Neural progenitor cell (in vitro differentiated cells): ENCODE measurements around the gene PCLO. TPM values are rescaled to one million over a fixed set of nuclear protein-coding genes. Genes with fewer than 3 reads are reported as not detected.

Experiments
- DNase-seq: peaks from one replicate; pipeline ENCODE4 v3.0.0-alpha.2; 2016; ENCODE audit warnings: low spot score
- H2AFZ ChIP-seq: fragments of 200-600 bp; sonication (generic); replicated peaks from 2 replicates; pipeline ENCODE4 v1.6.1; 2016; ENCODE audit warnings: antibody characterized with exemption
- H3F3A ChIP-seq: fragments of 200-600 bp; sonication (generic); 2 replicates; pipeline ENCODE4 v1.6.1; 2016; ENCODE audit warnings: antibody characterized with exemption, low read depth
- H3K27ac ChIP-seq: fragments of 200-600 bp; sonication (generic); 2 replicates; pipeline ENCODE4 v1.5.1; 2016; ENCODE audit warnings: mild to moderate bottlenecking
- H3K27me3 ChIP-seq: fragments of 200-600 bp; sonication (generic); 2 replicates; pipeline ENCODE4 v1.6.1; 2016; ENCODE audit warnings: mild to moderate bottlenecking, moderate library complexity
- H3K36me3 ChIP-seq: fragments of 200-600 bp; sonication (generic); 2 replicates; pipeline ENCODE4 v1.5.1; 2016
- H3K4me1 ChIP-seq: fragments of 200-600 bp; sonication (generic); 2 replicates; pipeline ENCODE4 v1.6.1; 2016; ENCODE audit warnings: mixed run types
- H3K4me2 ChIP-seq: fragments of 200-600 bp; sonication (generic); 2 replicates; pipeline ENCODE4 v1.6.1; 2016
- H3K4me3 ChIP-seq: fragments of 200-600 bp; sonication (generic); 2 replicates; pipeline ENCODE4 v1.5.1; 2016
- H3K79me2 ChIP-seq: fragments of 200-600 bp; sonication (generic); 2 replicates; pipeline ENCODE4 v1.6.1; 2016; ENCODE audit warnings: low read depth
- H3K9ac ChIP-seq: fragments of 200-600 bp; sonication (generic); 2 replicates; pipeline ENCODE4 v1.6.1; 2016
- H3K9me3 ChIP-seq: fragments of 200-600 bp; sonication (generic); 2 replicates; pipeline ENCODE4 v1.5.1; 2016; ENCODE audit warnings: low read depth
- H4K20me1 ChIP-seq: fragments of 200-600 bp; sonication (generic); 2 replicates; pipeline ENCODE4 v1.6.1; 2016; ENCODE audit warnings: low read depth
- H3K27ac Mint-ChIP-seq: 3 replicates; pipeline ENCODE4 v1.8.0; 2021; ENCODE audit warnings: mixed read lengths
- H3K27me3 Mint-ChIP-seq: 2 replicates; pipeline ENCODE4 v1.8.0; 2022; ENCODE audit warnings: low read depth, mild to moderate bottlenecking, inconsistent platforms, moderate library complexity, mixed read lengths; ENCODE audit not compliant: insufficient read depth
- H3K36me3 Mint-ChIP-seq: 3 replicates; pipeline ENCODE4 v1.8.0; 2021; ENCODE audit warnings: mixed read lengths
- H3K4me1 Mint-ChIP-seq: 3 replicates; pipeline ENCODE4 v1.8.0; 2021; ENCODE audit warnings: mixed read lengths
- H3K4me3 Mint-ChIP-seq: 3 replicates; pipeline ENCODE4 v1.8.0; 2021; ENCODE audit warnings: mild to moderate bottlenecking, moderate library complexity, mixed read lengths
- H3K9me3 Mint-ChIP-seq: 3 replicates; pipeline ENCODE4 v1.8.0; 2020; ENCODE audit warnings: mixed read lengths
- CTCF ChIP-seq: fragments of 200-600 bp; sonication (generic); IDR thresholded peaks from 2 replicates; pipeline ENCODE4 v1.5.1; 2017; ENCODE audit warnings: antibody characterized with exemption, mild to moderate bottlenecking
- EZH2 ChIP-seq: fragments of 200-600 bp; sonication (generic); IDR thresholded peaks from 2 replicates; pipeline ENCODE4 v1.6.1; 2017; ENCODE audit warnings: antibody characterized with exemption, mild to moderate bottlenecking, moderate library complexity
- EZH2phosphoT487 ChIP-seq: fragments of 200-600 bp; sonication (generic); IDR thresholded peaks from 2 replicates; pipeline ENCODE4 v1.6.1; 2017; ENCODE audit warnings: antibody characterized with exemption
- total RNA-seq: library from RNA; depleted of rRNA; stranded (reverse); fragments of >200 nt; gene quantifications from 2 replicates; pipeline ENCODE4 v1.2.3, GENCODE V29; 2015; ENCODE audit warnings: low replicate concordance

The PCLO gene
- total RNA-seq, 1 donor from 2014 or later, result 2.0 TPM

GRCh38 chr7:82745117-82745516, 417.6 kb downstream of the PCLO start:
- Histone ChIP-seq H3K4me1 (peaks cover 11% of the 10 kb centered on the region), H2AFZ (no peak overlapping the region), H4K20me1 (no peaks in the 10 kb centered on the region), H3F3A (no peaks in the 10 kb centered on the region), H3K9me3 (no peaks in the 10 kb centered on the region), H3K79me2 (no peaks in the 10 kb centered on the region), H3K27me3 (no peaks in the 10 kb centered on the region), H3K4me2 (no peak overlapping the region), H3K9ac (no peak overlapping the region), H3K36me3 (no peaks in the 10 kb centered on the region), H3K4me3 (no peak overlapping the region), H3K27ac (no peak overlapping the region)
- Mint-ChIP-seq H3K27ac (no peak overlapping the region), H3K4me3 (no peak overlapping the region), H3K4me1 (peaks cover 35% of the 10 kb centered on the region), H3K9me3 (peaks cover 9% of the 10 kb centered on the region), H3K27me3 (peaks cover 7% of the 10 kb centered on the region), H3K36me3 (peaks cover 5% of the 10 kb centered on the region)
- peak; percentile 41 for DNase-seq
- no peak for TF ChIP-seq EZH2
- no peak for TF ChIP-seq CTCF
- no peak for TF ChIP-seq EZH2phosphoT487

GRCh38 chr7:82742163-82742562, 420.5 kb downstream of the PCLO start:
- Histone ChIP-seq H3K36me3 (no peaks in the 10 kb centered on the region), H3K27ac (no peak overlapping the region), H3K27me3 (no peaks in the 10 kb centered on the region), H3K4me2 (no peak overlapping the region), H3K79me2 (no peaks in the 10 kb centered on the region), H2AFZ (no peak overlapping the region), H3F3A (no peaks in the 10 kb centered on the region), H3K9me3 (no peaks in the 10 kb centered on the region), H3K9ac (no peak overlapping the region), H4K20me1 (no peaks in the 10 kb centered on the region), H3K4me3 (no peak overlapping the region), H3K4me1 (peaks cover 11% of the 10 kb centered on the region)
- no peak overlapping the region for H3K4me3 Mint-ChIP-seq
- peaks cover 35% of the 10 kb centered on the region for H3K4me1 Mint-ChIP-seq
- H3K9me3 Mint-ChIP-seq, result peaks cover 9% of the 10 kb centered on the region
- H3K27ac Mint-ChIP-seq, result peak overlapping the region; percentile 44
- peaks cover 4% of the 10 kb centered on the region for H3K27me3 Mint-ChIP-seq
- DNase-seq, result peak; percentile 59
- TF ChIP-seq EZH2 (no peak), EZH2phosphoT487 (no peak), CTCF (no peak)
- H3K36me3 Mint-ChIP-seq, result peaks cover 5% of the 10 kb centered on the region

GRCh38 chr7:82741493-82741892, 421.2 kb downstream of the PCLO start:
- Histone ChIP-seq H4K20me1 (no peaks in the 10 kb centered on the region), H3K79me2 (no peaks in the 10 kb centered on the region), H3K27ac (no peak overlapping the region), H3K9ac (no peak overlapping the region), H3K4me2 (no peak overlapping the region), H3K36me3 (no peaks in the 10 kb centered on the region), H3K9me3 (no peaks in the 10 kb centered on the region), H3K4me3 (no peak overlapping the region), H3F3A (no peaks in the 10 kb centered on the region), H3K4me1 (peaks cover 11% of the 10 kb centered on the region), H3K27me3 (no peaks in the 10 kb centered on the region), H2AFZ (no peak overlapping the region)
- Mint-ChIP-seq H3K4me1 (peaks cover 35% of the 10 kb centered on the region), H3K27me3 (peaks cover 4% of the 10 kb centered on the region), H3K36me3 (peaks cover 5% of the 10 kb centered on the region), H3K4me3 (no peak overlapping the region), H3K9me3 (peaks cover 9% of the 10 kb centered on the region), H3K27ac (no peak overlapping the region)
- TF ChIP-seq EZH2, result no peak
- no peak for DNase-seq

- Histone ChIP-seq H3K79me2 (no peaks in the 10 kb centered on the region), H3F3A (no peaks in the 10 kb centered on the region), H2AFZ (no peak overlapping the region), H4K20me1 (no peaks in the 10 kb centered on the region), H3K27me3 (no peaks in the 10 kb centered on the region), H3K9me3 (no peaks in the 10 kb centered on the region), H3K4me2 (no peak overlapping the region), H3K4me1 (peaks cover 11% of the 10 kb centered on the region), H3K27ac (no peak overlapping the region), H3K4me3 (no peak overlapping the region), H3K9ac (no peak overlapping the region), H3K36me3 (no peaks in the 10 kb centered on the region)
- DNase-seq, result peak; percentile 78
- TF ChIP-seq EZH2phosphoT487, result no peak
- peak; percentile 90 for TF ChIP-seq CTCF
- TF ChIP-seq EZH2, result no peak
- no peak overlapping the region for H3K27ac Mint-ChIP-seq
- H3K4me3 Mint-ChIP-seq, result no peak overlapping the region
- H3K27me3 Mint-ChIP-seq, result peaks cover 3% of the 10 kb centered on the region
- H3K9me3 Mint-ChIP-seq, result peaks cover 9% of the 10 kb centered on the region
- H3K4me1 Mint-ChIP-seq, result peaks cover 33% of the 10 kb centered on the region
- H3K36me3 Mint-ChIP-seq, result peaks cover 5% of the 10 kb centered on the region
Observed at GRCh38 chr7:82740246-82740848, 422.3 kb downstream of the PCLO start.
